K562 (cell line): ENCODE data around the gene SIAE. TPM values are rescaled to one million over a fixed set of nuclear protein-coding genes. Genes with fewer than 3 reads are reported as not detected.

Experiments
- ATAC-seq: fragments of 200-7000 bp; cut with Tn5 transposase; 3 replicates; pipeline ENCODE4 v1.9.1; 2020; ENCODE audit warnings: moderate library complexity
- BruUV-seq: library from RNA; stranded (reverse); fragments of 400-500 nt; replicated peaks from 2 replicates; lab custom pipeline; 2021; lab: Mats Ljungman, UMichigan
- CTCF ChIA-PET: fragments of 300-600 bp; formaldehyde crosslinking; extraction: SDS; loops from one replicate; lab custom pipeline; 2021; ENCODE audit warnings: low intra/inter-chr PET ratio; lab: Yijun Ruan, JAX
- POLR2A ChIA-PET: fragments of 300-600, 350-650 bp; sonication (Branson Sonifier 250); formaldehyde crosslinking; extraction: SDS; loops from one replicate; lab custom pipeline; 2021; ENCODE audit warnings: antibody characterized with exemption, inconsistent platforms; lab: Yijun Ruan, JAX
- DNase-seq, 4 experiments: peaks; one replicate each; pipeline versions ENCODE4 v3.0.0 to v3.0.0-alpha.2; 2011 to 2018; ENCODE audit warnings: low spot score in 3 of 4, mixed read lengths in 3 of 4; ENCODE audit errors: extremely low read depth in 1 of 4
- FAIRE-seq: peaks from 2 replicates; lab custom pipeline; 2011; peaks lifted over from hg19 to GRCh38; lab: Jason Lieb, UNC
- H2AFZ ChIP-seq: 2 replicates; pipeline ENCODE4 v1.6.0; 2011; ENCODE audit warnings: low read depth, low read length, control low read depth, inconsistent platforms
- H3K27ac ChIP-seq: fragments of 200-600 bp; 3 replicates; pipeline ENCODE4 v1.8.0; 2011; ENCODE audit warnings: low read depth, mild to moderate bottlenecking, control low read depth, inconsistent platforms, low read length, moderate library complexity, mixed read lengths; ENCODE audit errors: extremely low read depth
- H3K27me3 ChIP-seq, 2 experiments: fragments of 300-600 bp in 1 of 2; 2 replicates in 1 of 2; 3 replicates in 1 of 2; pipeline versions ENCODE4 v1.6.0 to v1.8.0; 2011; ENCODE audit warnings: inconsistent platforms in 2 of 2, low read length in 2 of 2, mild to moderate bottlenecking in 1 of 2, mixed read lengths in 1 of 2, moderate library complexity in 1 of 2; ENCODE audit not compliant: control insufficient read depth in 2 of 2, insufficient read depth in 2 of 2
- H3K36me3 ChIP-seq: fragments of 300-600 bp; 3 replicates; pipeline ENCODE4 v1.8.0; 2011; ENCODE audit warnings: mild to moderate bottlenecking, low read length, inconsistent platforms; ENCODE audit not compliant: control insufficient read depth, insufficient read depth
- H3K4me1 ChIP-seq, 2 experiments: fragments of 200-600 bp in 1 of 2; replicated peaks in 1 of 2; 2 replicates in 1 of 2; 3 replicates in 1 of 2; pipeline versions ENCODE4 v1.5.1 to v1.8.0; 2011; ENCODE audit warnings: inconsistent platforms in 2 of 2, low read length in 2 of 2, mild to moderate bottlenecking in 1 of 2, mixed read lengths in 1 of 2, moderate library complexity in 1 of 2; ENCODE audit not compliant: control insufficient read depth in 2 of 2, insufficient read depth in 2 of 2
- H3K4me2 ChIP-seq: 2 replicates; pipeline ENCODE4 v1.6.1; 2011; ENCODE audit warnings: low read length, control low read depth, inconsistent platforms, mixed read lengths; ENCODE audit not compliant: insufficient read depth
- H3K4me3 ChIP-seq: fragments of 200-600 bp; sonication (generic), shearing (Covaris generic); 2 replicates; pipeline ENCODE4 v1.5.1; 2016; ENCODE audit warnings: control low read depth, inconsistent platforms
- H3K79me2 ChIP-seq: fragments of 200-600 bp; 3 replicates; pipeline ENCODE4 v1.8.0; 2011; ENCODE audit warnings: low read length, inconsistent platforms; ENCODE audit not compliant: control insufficient read depth, insufficient read depth
- H3K9ac ChIP-seq, 2 experiments: 2 replicates each; pipeline versions ENCODE4 v1.6.0 to v1.6.1; 2011; ENCODE audit warnings: low read depth in 2 of 2, low read length in 2 of 2, control low read depth in 1 of 2, inconsistent platforms in 1 of 2, mild to moderate bottlenecking in 1 of 2, mixed read lengths in 1 of 2; ENCODE audit not compliant: insufficient read depth in 1 of 2
- H3K9me1 ChIP-seq: one replicate; pipeline ENCODE4 v1.6.0; 2011; ENCODE audit warnings: inconsistent platforms, mild to moderate bottlenecking, low read length, moderate library complexity; ENCODE audit not compliant: control insufficient read depth, insufficient read depth
- H3K9me3 ChIP-seq: replicated peaks from 2 replicates; pipeline ENCODE4 v1.5.1; 2011; ENCODE audit warnings: low read depth, low read length, inconsistent platforms; ENCODE audit not compliant: control insufficient read depth, insufficient read depth
- H4K20me1 ChIP-seq: replicated peaks from 2 replicates; pipeline ENCODE4 v1.6.1; 2011; ENCODE audit warnings: low read length, inconsistent platforms, mixed read lengths; ENCODE audit not compliant: control insufficient read depth, insufficient read depth
- ARHGAP35 ChIP-seq: fragments of 450-650 bp; IDR thresholded peaks from 2 replicates; pipeline ENCODE4 v1.6.1; 2018; ENCODE audit not compliant: partially characterized antibody
- COPS2 ChIP-seq: fragments of 450-650 bp; conservative IDR thresholded peaks from 2 replicates; pipeline ENCODE4 v1.6.1; 2016; ENCODE audit warnings: mild to moderate bottlenecking, moderate library complexity
- ELF4 ChIP-seq: fragments of 450-650 bp; formaldehyde crosslinking; IDR thresholded peaks from 2 replicates; pipeline ENCODE4 v1.4.0; 2022; ENCODE audit warnings: missing genetic modification characterization
- HNRNPLL ChIP-seq: fragments of 200-400 bp; formaldehyde crosslinking; IDR thresholded peaks from 2 replicates; pipeline ENCODE4 v1.6.1; 2017; ENCODE audit warnings: low read length, low read depth, mild to moderate bottlenecking; ENCODE audit not compliant: poor library complexity, severe bottlenecking
- RBM25 ChIP-seq: fragments of 200-400 bp; formaldehyde crosslinking; IDR thresholded peaks from 2 replicates; pipeline ENCODE4 v1.6.1; 2018; ENCODE audit warnings: low read length, low read depth, moderate library complexity; ENCODE audit not compliant: severe bottlenecking
- SAFB2 ChIP-seq: fragments of 200-400 bp; formaldehyde crosslinking; IDR thresholded peaks from 2 replicates; pipeline ENCODE4 v1.6.1; 2018; ENCODE audit warnings: borderline replicate concordance, low read length, low read depth, moderate library complexity; ENCODE audit not compliant: severe bottlenecking
- ZFX ChIP-seq: sonication (generic); formaldehyde crosslinking; IDR thresholded peaks from 2 replicates; pipeline ENCODE4 v1.8.0; 2022; ENCODE audit warnings: mild to moderate bottlenecking, missing genetic modification reagents, moderate library complexity
- ZNF3 ChIP-seq: fragments of 250-450 bp; sonication (Bioruptor Pico); IDR thresholded peaks from 2 replicates; pipeline ENCODE4 v1.5.0; 2021; ENCODE audit warnings: mild to moderate bottlenecking, moderate library complexity
- ZNF644 ChIP-seq: fragments of 200-800 bp; sonication (Bioruptor generic); IDR thresholded peaks from 2 replicates; pipeline ENCODE4 v1.6.1; 2016; ENCODE audit warnings: low read depth, missing genetic modification characterization, missing compliant biosample characterization
- ZNF699 ChIP-seq: fragments of 250-450 bp; sonication (Bioruptor Pico); IDR thresholded peaks from 2 replicates; pipeline ENCODE4 v1.8.0; 2021; ENCODE audit warnings: mild to moderate bottlenecking, moderate library complexity; ENCODE audit not compliant: insufficient replicate concordance
- WGBS: fragments of 100-300 bp; shearing (Covaris generic); methylation state at CpG from one replicate; pipeline ENCODE4 v1.1.6; 2016; ENCODE audit warnings: low coverage, mixed read lengths; ENCODE audit not compliant: insufficient coverage; ENCODE audit errors: missing lambda C conversion rate; 5-methylcytosine and 5-hydroxymethylcytosine counted together
- in situ Hi-C: fragments of 300-500 bp; cut with MboI; formaldehyde crosslinking; loops from 4 replicates; pipeline ENCODE4 v1.15.0; 2018; ENCODE audit warnings: inconsistent platforms, mixed read lengths
- intact Hi-C: fragments of 100-400 bp; cut with micrococcal nuclease; formaldehyde crosslinking; loops from 2 replicates; pipeline ENCODE4 v1.14.2; 2022
- polyA plus RNA-seq, 8 experiments: library from polyadenylated mRNA; depleted of rRNA in 4 of 8; stranded (reverse) in 5 of 8; unstranded in 3 of 8; fragments of >200 nt; fragmentation: Nextera tagmentation in 2 of 8; fragmentation: Illumina TruSeq in 1 of 8; extraction: Ambion mirVana in 2 of 8; extraction: Trizol in 1 of 8; gene quantifications; 2 replicates each; pipeline versions ENCODE4 v1.2.1 to v1.2.3, GENCODE V29; 2011 to 2014; ENCODE audit warnings: inconsistent platforms in 1 of 8, missing spikeins in 1 of 8
- total RNA-seq, 7 experiments: library from RNA; depleted of rRNA in 6 of 7; stranded (reverse); fragments of >200 nt in 6 of 7; fragmentation: Illumina TruSeq in 2 of 7; extraction: Trizol in 2 of 7; gene quantifications; 2 replicates each; pipeline versions ENCODE4 v1.2.1 to v1.2.3, GENCODE V29; 2011 to 2021; ENCODE audit warnings: low replicate concordance in 1 of 7
- TF ChIP-seq, protein P1 (sequence below): sonication (generic); formaldehyde crosslinking; IDR thresholded peaks from 2 replicates; pipeline ENCODE4 v1.9.0; 2022; ENCODE audit warnings: mild to moderate bottlenecking, missing genetic modification reagents
- TF ChIP-seq, protein P2 (sequence below): fragments of 450-650 bp; IDR thresholded peaks from 2 replicates; pipeline ENCODE4 v1.6.1; 2016; ENCODE audit warnings: antibody characterized with exemption
- TF ChIP-seq, protein P3 (sequence below): fragments of 250-450 bp; sonication (Bioruptor Pico); IDR thresholded peaks from 2 replicates; pipeline ENCODE4 v1.8.0; 2021; ENCODE audit warnings: moderate library complexity, mild to moderate bottlenecking, inconsistent platforms
- TF ChIP-seq, protein P4 (sequence below): fragments of 200-800 bp; sonication (Bioruptor generic); IDR thresholded peaks from 2 replicates; pipeline ENCODE4 v1.6.1; 2017; ENCODE audit warnings: missing genetic modification characterization, missing compliant biosample characterization

Gene SIAE
- total and polyA plus RNA-seq, 9 of the 15 experiments (the other 6 are each of a cell fraction or from before 2014, with no cell fraction given): 0.89 to 9.6 (median 3.7) TPM

DNA sequence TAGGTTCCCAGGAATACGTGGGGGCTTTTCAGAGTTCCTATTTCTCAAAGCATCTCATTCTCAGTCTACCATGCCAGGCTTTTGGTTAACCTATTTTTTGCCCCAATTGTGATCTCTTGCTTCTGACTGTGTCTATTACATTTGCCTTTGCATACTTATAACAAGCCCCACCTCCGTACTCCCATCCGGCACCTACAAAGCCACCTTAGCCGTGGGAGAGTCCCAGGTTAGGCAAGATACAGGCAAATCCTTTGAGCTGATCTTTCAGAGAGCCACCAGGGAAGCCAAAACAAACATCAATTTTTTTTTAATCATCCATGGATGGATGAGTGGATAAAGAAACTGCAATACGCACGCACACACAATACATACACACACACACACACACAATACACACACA lies 80.9 kb downstream of the SIAE start:
- DNase-seq (no peak), FAIRE-seq (no peak), ATAC-seq (no peak)
- no peak overlapping the region for H3K9ac ChIP-seq
- ChIA-PET POLR2A (no interaction called here), CTCF (no interaction called here)
- H4K20me1 ChIP-seq: no peaks in the 10 kb centered on the region
- no peak overlapping the region for H3K4me2 ChIP-seq
- no TSS peak for BruUV-seq
- in situ Hi-C loops: loop anchor here (25.0 kb wide), 1 partner anchor 530 kb away; no protein-coding TSS in a partner anchor
- no peaks in the 10 kb centered on the region for H3K9me1 ChIP-seq
- H3K36me3 ChIP-seq: no peaks in the 10 kb centered on the region
- WGBS: 32% methylated on average over 6 of the region's 6 CpGs
- H3K79me2 ChIP-seq: no peaks in the 10 kb centered on the region
- no peaks in the 10 kb centered on the region for H3K9me3 ChIP-seq
- H2AFZ ChIP-seq: no peak overlapping the region
- intact Hi-C loops: no loop called here
- no peak overlapping the region for H3K4me3 ChIP-seq
- peaks cover 0 to 3% of the 10 kb centered on the region in 2 experiments; a peak in 2 of 5 replicates for H3K27me3 ChIP-seq
- H3K4me1 ChIP-seq: no peaks in the 10 kb centered on the region
- no peak overlapping the region for H3K27ac ChIP-seq
- no peak for TF ChIP-seq ZNF699 (CRISPR knock-in tag)
- TF ChIP-seq, protein P1, sequence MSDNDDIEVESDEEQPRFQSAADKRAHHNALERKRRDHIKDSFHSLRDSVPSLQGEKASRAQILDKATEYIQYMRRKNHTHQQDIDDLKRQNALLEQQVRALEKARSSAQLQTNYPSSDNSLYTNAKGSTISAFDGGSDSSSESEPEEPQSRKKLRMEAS (CRISPR knock-in tag): no peak
- no peak for TF ChIP-seq COPS2
- no peak for TF ChIP-seq RBM25
- TF ChIP-seq HNRNPLL: no peak
- no peak for TF ChIP-seq ZFX
- TF ChIP-seq, protein P2, sequence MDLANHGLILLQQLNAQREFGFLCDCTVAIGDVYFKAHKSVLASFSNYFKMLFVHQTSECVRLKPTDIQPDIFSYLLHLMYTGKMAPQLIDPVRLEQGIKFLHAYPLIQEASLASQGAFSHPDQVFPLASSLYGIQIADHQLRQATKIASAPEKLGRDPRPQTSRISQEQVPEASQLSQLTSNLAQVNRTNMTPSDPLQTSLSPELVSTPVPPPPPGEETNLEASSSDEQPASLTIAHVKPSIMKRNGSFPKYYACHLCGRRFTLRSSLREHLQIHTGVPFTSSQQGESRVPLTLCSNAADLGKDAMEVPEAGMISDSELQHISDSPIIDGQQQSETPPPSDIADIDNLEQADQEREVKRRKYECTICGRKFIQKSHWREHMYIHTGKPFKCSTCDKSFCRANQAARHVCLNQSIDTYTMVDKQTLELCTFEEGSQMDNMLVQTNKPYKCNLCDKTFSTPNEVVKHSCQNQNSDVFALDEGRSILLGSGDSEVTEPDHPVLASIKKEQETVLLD: no peak
- no peak for TF ChIP-seq ZNF644 (tag)
- TF ChIP-seq, protein P3, sequence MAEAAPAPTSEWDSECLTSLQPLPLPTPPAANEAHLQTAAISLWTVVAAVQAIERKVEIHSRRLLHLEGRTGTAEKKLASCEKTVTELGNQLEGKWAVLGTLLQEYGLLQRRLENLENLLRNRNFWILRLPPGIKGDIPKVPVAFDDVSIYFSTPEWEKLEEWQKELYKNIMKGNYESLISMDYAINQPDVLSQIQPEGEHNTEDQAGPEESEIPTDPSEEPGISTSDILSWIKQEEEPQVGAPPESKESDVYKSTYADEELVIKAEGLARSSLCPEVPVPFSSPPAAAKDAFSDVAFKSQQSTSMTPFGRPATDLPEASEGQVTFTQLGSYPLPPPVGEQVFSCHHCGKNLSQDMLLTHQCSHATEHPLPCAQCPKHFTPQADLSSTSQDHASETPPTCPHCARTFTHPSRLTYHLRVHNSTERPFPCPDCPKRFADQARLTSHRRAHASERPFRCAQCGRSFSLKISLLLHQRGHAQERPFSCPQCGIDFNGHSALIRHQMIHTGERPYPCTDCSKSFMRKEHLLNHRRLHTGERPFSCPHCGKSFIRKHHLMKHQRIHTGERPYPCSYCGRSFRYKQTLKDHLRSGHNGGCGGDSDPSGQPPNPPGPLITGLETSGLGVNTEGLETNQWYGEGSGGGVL (CRISPR knock-in tag): no peak
- TF ChIP-seq ZNF3 (CRISPR knock-in tag): no peak
- TF ChIP-seq SAFB2: no peak
- TF ChIP-seq ELF4 (CRISPR knock-in tag): no peak
- TF ChIP-seq, protein P4, sequence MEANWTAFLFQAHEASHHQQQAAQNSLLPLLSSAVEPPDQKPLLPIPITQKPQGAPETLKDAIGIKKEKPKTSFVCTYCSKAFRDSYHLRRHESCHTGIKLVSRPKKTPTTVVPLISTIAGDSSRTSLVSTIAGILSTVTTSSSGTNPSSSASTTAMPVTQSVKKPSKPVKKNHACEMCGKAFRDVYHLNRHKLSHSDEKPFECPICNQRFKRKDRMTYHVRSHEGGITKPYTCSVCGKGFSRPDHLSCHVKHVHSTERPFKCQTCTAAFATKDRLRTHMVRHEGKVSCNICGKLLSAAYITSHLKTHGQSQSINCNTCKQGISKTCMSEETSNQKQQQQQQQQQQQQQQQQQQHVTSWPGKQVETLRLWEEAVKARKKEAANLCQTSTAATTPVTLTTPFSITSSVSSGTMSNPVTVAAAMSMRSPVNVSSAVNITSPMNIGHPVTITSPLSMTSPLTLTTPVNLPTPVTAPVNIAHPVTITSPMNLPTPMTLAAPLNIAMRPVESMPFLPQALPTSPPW (CRISPR knock-in tag): no peak
- no peak for TF ChIP-seq ARHGAP35
